H1 (cell line): ENCODE measurements around the gene SNX30. TPM values are rescaled to one million over a fixed set of nuclear protein-coding genes. Genes with fewer than 3 reads are reported as not detected.

Experiments used
- CTCF ChIA-PET: fragments of 300-600 bp; sonication (Branson Sonifier 250); formaldehyde crosslinking; loops from one replicate; lab custom pipeline; 2021; ENCODE audit not compliant: partially characterized antibody; lab: Charles Lee
- POLR2A ChIA-PET: fragments of 300-600 bp; sonication (Branson Sonifier 250); formaldehyde crosslinking; loops from one replicate; lab custom pipeline; 2021; ENCODE audit warnings: inconsistent platforms; ENCODE audit not compliant: partially characterized antibody; lab: Charles Lee
- DNase-seq, 2 experiments: peaks; one replicate each; pipeline versions ENCODE4 v3.0.0 to v3.0.0-alpha.2; 2010 to 2022; ENCODE audit warnings: low spot score in 2 of 2, low read depth in 1 of 2, mixed read lengths in 1 of 2
- FAIRE-seq: peaks from 2 replicates; lab custom pipeline; 2011; peaks lifted over from hg19 to GRCh38; lab: Jason Lieb, UNC
- H2AFZ ChIP-seq: 2 replicates; pipeline ENCODE4 v1.8.1; 2012; ENCODE audit warnings: low read length, inconsistent platforms
- H2AK5ac ChIP-seq: 2 replicates; pipeline ENCODE4 v1.6.1; 2013; ENCODE audit warnings: low read depth, low read length
- H2BK120ac ChIP-seq: replicated peaks from 2 replicates; pipeline ENCODE3; 2013; ENCODE audit warnings: low read depth, low read length, inconsistent platforms
- H2BK12ac ChIP-seq: 2 replicates; pipeline ENCODE4 v1.6.1; 2013; ENCODE audit warnings: low read depth, low read length
- H2BK15ac ChIP-seq: 2 replicates; pipeline ENCODE4 v1.6.1; 2013; ENCODE audit warnings: low read length
- H2BK20ac ChIP-seq: 2 replicates; pipeline ENCODE4 v1.6.1; 2013; ENCODE audit warnings: low read length
- H2BK5ac ChIP-seq: 2 replicates; pipeline ENCODE4 v1.6.1; 2013; ENCODE audit warnings: low read depth, low read length
- H3K14ac ChIP-seq: 2 replicates; pipeline ENCODE4 v1.6.1; 2013; ENCODE audit warnings: inconsistent platforms; ENCODE audit not compliant: insufficient read length
- H3K18ac ChIP-seq: 2 replicates; pipeline ENCODE4 v1.6.1; 2013; ENCODE audit warnings: low read length; ENCODE audit errors: extremely low read depth
- H3K23ac ChIP-seq: 2 replicates; pipeline ENCODE4 v1.6.1; 2013; ENCODE audit warnings: inconsistent platforms; ENCODE audit not compliant: insufficient read length
- H3K23me2 ChIP-seq: 2 replicates; pipeline ENCODE4 v1.6.1; 2013; ENCODE audit warnings: low read depth, low read length
- H3K27ac ChIP-seq: 2 replicates; pipeline ENCODE4 v1.6.1; 2011; ENCODE audit warnings: low read depth, low read length, inconsistent platforms
- H3K27me3 ChIP-seq, 4 experiments: replicated peaks in 1 of 4; 1 replicate in 1 of 4; 2 replicates in 3 of 4; pipeline versions ENCODE4 v1.6.1 to v1.8.1; 2011 to 2013; ENCODE audit warnings: low read length in 3 of 4, mild to moderate bottlenecking in 3 of 4, inconsistent platforms in 2 of 4, mixed read lengths in 2 of 4, moderate library complexity in 1 of 4; ENCODE audit not compliant: control insufficient read depth in 3 of 4, insufficient read depth in 3 of 4; ENCODE audit errors: extremely low read depth in 1 of 4
- H3K36me3 ChIP-seq, 4 experiments: 2 replicates each; pipeline versions ENCODE4 v1.6.1 to v1.8.1; 2011 to 2013; ENCODE audit warnings: mild to moderate bottlenecking in 4 of 4, low read length in 3 of 4, moderate library complexity in 2 of 4, control low read depth in 1 of 4, inconsistent platforms in 1 of 4; ENCODE audit not compliant: insufficient read depth in 4 of 4, control insufficient read depth in 2 of 4
- H3K4ac ChIP-seq: replicated peaks from 2 replicates; pipeline ENCODE3; 2013; ENCODE audit warnings: low read length, low read depth, mixed read lengths, inconsistent platforms; ENCODE audit not compliant: insufficient read length
- H3K4me1 ChIP-seq, 4 experiments: replicated peaks in 1 of 4; 1 replicate in 1 of 4; 2 replicates in 3 of 4; pipeline versions ENCODE4 v1.6.1 to v1.8.1; 2011 to 2013; ENCODE audit warnings: low read length in 3 of 4, inconsistent platforms in 2 of 4, mixed read lengths in 1 of 4; ENCODE audit not compliant: insufficient read depth in 4 of 4, control insufficient read depth in 3 of 4
- H3K4me2 ChIP-seq, 2 experiments: 2 replicates each; pipeline versions ENCODE4 v1.6.1 to v1.8.1; 2011 to 2013; ENCODE audit warnings: low read depth in 2 of 2, low read length in 2 of 2, control low read depth in 1 of 2, inconsistent platforms in 1 of 2, mild to moderate bottlenecking in 1 of 2; ENCODE audit not compliant: insufficient read depth in 1 of 2
- H3K4me3 ChIP-seq, 4 experiments: fragments of 200-600, 300-600 bp in 1 of 4; sonication (generic), shearing (Covaris generic), sonication (Bioruptor Twin) in 1 of 4; 2 replicates each; pipeline versions ENCODE4 v1.5.1 to v1.8.1; 2011 to 2016; ENCODE audit warnings: low read length in 4 of 4, low read depth in 3 of 4, control low read depth in 2 of 4, inconsistent platforms in 2 of 4, mild to moderate bottlenecking in 2 of 4, mixed read lengths in 1 of 4, moderate library complexity in 1 of 4; ENCODE audit not compliant: insufficient read depth in 2 of 4; ENCODE audit errors: extremely low read depth in 1 of 4
- H3K56ac ChIP-seq: replicated peaks from 2 replicates; pipeline ENCODE3; 2013; ENCODE audit warnings: low read depth, mild to moderate bottlenecking, mixed read lengths, low read length, inconsistent platforms; ENCODE audit not compliant: insufficient read length
- H3K79me1 ChIP-seq: 2 replicates; pipeline ENCODE4 v1.6.1; 2013; ENCODE audit warnings: low read depth, low read length, control low read depth
- H3K79me2 ChIP-seq, 2 experiments: 2 replicates each; pipeline versions ENCODE4 v1.6.1 to v1.8.1; 2012 to 2013; ENCODE audit warnings: low read length in 2 of 2, mild to moderate bottlenecking in 2 of 2, inconsistent platforms in 1 of 2; ENCODE audit not compliant: insufficient read depth in 2 of 2, control insufficient read depth in 1 of 2
- H3K9ac ChIP-seq, 4 experiments: replicated peaks in 1 of 4; 1 replicate in 1 of 4; 2 replicates in 3 of 4; pipeline versions ENCODE4 v1.6.1 to v1.8.1; 2011 to 2013; ENCODE audit warnings: low read depth in 3 of 4, low read length in 3 of 4, control low read depth in 2 of 4, mild to moderate bottlenecking in 2 of 4, moderate library complexity in 2 of 4, inconsistent platforms in 1 of 4; ENCODE audit errors: extremely low read depth in 1 of 4
- H3K9me3 ChIP-seq, 2 experiments: 2 replicates each; pipeline versions ENCODE4 v1.6.1 to v1.8.1; 2012 to 2013; ENCODE audit warnings: mild to moderate bottlenecking in 2 of 2, moderate library complexity in 2 of 2, control low read depth in 1 of 2, inconsistent platforms in 1 of 2, low read depth in 1 of 2, low read length in 1 of 2, mixed read lengths in 1 of 2; ENCODE audit not compliant: insufficient read depth in 2 of 2
- H4K20me1 ChIP-seq, 2 experiments: replicated peaks in 1 of 2; 2 replicates each; pipeline versions ENCODE3 to v1.8.1; 2011 to 2013; ENCODE audit warnings: inconsistent platforms in 2 of 2, low read length in 2 of 2, mild to moderate bottlenecking in 1 of 2; ENCODE audit not compliant: insufficient read depth in 2 of 2, control insufficient read depth in 1 of 2
- H4K5ac ChIP-seq: 2 replicates; pipeline ENCODE4 v1.6.1; 2013; ENCODE audit warnings: low read length, low read depth, mixed read lengths, inconsistent platforms; ENCODE audit not compliant: insufficient read length
- H4K8ac ChIP-seq: 2 replicates; pipeline ENCODE4 v1.8.0; 2013; ENCODE audit warnings: mild to moderate bottlenecking, moderate library complexity, low read length, inconsistent platforms; ENCODE audit not compliant: insufficient read depth; ENCODE audit errors: extremely low read depth
- H4K91ac ChIP-seq: replicated peaks from 2 replicates; pipeline ENCODE3; 2013; ENCODE audit warnings: low read length, mixed read lengths, inconsistent platforms; ENCODE audit not compliant: insufficient read length
- KDM1A ChIP-seq: fragments of 200-600, 300-600 bp; sonication (generic); IDR thresholded peaks from 2 replicates; pipeline ENCODE4 v1.7.1; 2016; ENCODE audit warnings: mild to moderate bottlenecking, low read length, borderline replicate concordance
- SUZ12 ChIP-seq: fragments of 200-600 bp; sonication (generic); IDR thresholded peaks from 2 replicates; pipeline ENCODE4 v1.6.1; 2012; ENCODE audit warnings: mild to moderate bottlenecking, inconsistent platforms, low read length, moderate library complexity, mixed read lengths
- TEAD4 ChIP-seq: IDR thresholded peaks from 2 replicates; pipeline ENCODE4 v1.6.1; 2012; ENCODE audit warnings: low read depth, low read length, inconsistent platforms, mixed read lengths
- WGBS, 2 experiments: shearing (Covaris generic) in 1 of 2; methylation state at CpG; one replicate each; pipeline versions ENCODE4 v1.1.6 to v1.1.7; 2013 to 2015; ENCODE audit warnings: low lambda C conversion rate in 2 of 2, mixed read lengths in 2 of 2, inconsistent platforms in 1 of 2, low coverage in 1 of 2, missing lambda C conversion rate in 1 of 2; ENCODE audit not compliant: insufficient replicate concordance in 2 of 2, insufficient coverage in 1 of 2, insufficient read length in 1 of 2; ENCODE audit errors: extremely low coverage in 1 of 2, missing lambda C conversion rate in 1 of 2; 5-methylcytosine and 5-hydroxymethylcytosine counted together
- polyA plus RNA-seq, 7 experiments: library from polyadenylated mRNA; depleted of rRNA in 3 of 7; stranded (reverse) in 5 of 7; unstranded in 2 of 7; fragments of >200 nt in 5 of 7; fragments of 200-250 nt in 2 of 7; gene quantifications; 1 replicate in 5 of 7; 2 replicates in 1 of 7; 4 replicates in 1 of 7; pipeline versions ENCODE4 v1.2.1 to v1.2.3, GENCODE V29; 2011 to 2013; ENCODE audit warnings: missing spikeins in 2 of 7, mixed read lengths in 2 of 7
- total RNA-seq: library from RNA; stranded (reverse); fragmentation: NEBNext Ultra II Directional; extraction: Animal tissue kit (Norgen Biotek cat#: 25700); gene quantifications from 2 replicates; pipeline ENCODE4 v1.2.1, GENCODE V29; 2021

SNX30 gene
- total and polyA plus RNA-seq, 2 of the 8 experiments (the other 6 are each of a cell fraction or from before 2014, with no cell fraction given): 4.0 to 12.2 TPM

DNA sequence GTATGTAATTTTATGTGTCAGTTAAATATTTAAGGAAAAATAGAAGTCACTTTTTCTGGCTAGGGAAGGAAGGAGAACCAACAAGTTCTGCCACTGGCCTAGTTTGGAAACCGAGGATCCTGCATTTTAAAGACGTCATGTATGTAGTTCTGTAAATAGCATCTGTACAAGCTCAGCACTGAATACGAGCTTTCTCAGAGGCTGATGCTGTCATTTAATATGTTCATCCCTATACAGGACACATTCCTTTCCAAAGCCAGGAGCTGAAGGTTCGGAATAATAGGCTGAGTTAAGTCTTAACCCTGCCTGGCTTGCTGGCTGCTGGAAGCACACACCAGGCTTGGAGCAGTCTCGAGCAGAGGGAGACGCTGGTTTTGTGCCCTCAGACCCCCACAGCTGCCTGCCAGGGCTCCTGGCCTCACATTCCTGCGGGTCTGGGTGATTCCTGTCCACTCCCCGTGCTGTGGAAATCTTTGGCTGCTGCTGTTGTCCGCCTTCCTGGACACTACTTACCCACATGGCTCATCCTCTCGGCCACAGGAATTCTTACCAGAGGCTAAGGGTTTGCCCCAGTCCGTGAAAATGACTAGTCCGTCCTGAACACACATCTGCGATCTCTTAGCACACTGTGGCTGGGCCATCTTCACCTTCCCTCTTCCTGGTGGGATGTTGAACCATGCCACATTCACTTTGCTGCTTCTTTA, 103.5 kb downstream of the SNX30 start:
- FAIRE-seq (no peak), DNase-seq (no peak)
- no peak overlapping the region for H2BK120ac ChIP-seq

More for the DNA sequence above, 103.5 kb downstream of the SNX30 start:
- ChIA-PET POLR2A (no interaction called here), CTCF (interaction anchor here (1.3 to 3.9 kb wide), 5 partner anchors 8 to 49 kb away, joined by 4 to 14 read pairs (median 11); no protein-coding TSS in a partner anchor)
- Histone ChIP-seq H4K5ac (no peak overlapping the region), H3K23ac (no peak overlapping the region), H3K4me2 (no peak overlapping the region), H2BK5ac (no peak overlapping the region), H3K27me3 (no peaks in the 10 kb centered on the region), H3K27ac (no peak overlapping the region), H4K91ac (no peak overlapping the region), H3K14ac (no peak overlapping the region), H3K79me2 (no peaks in the 10 kb centered on the region), H4K20me1 (peaks cover 0 to 5% of the 10 kb centered on the region in 2 experiments), H2AK5ac (no peak overlapping the region), H3K56ac (no peak overlapping the region), H4K8ac (no peak overlapping the region; the same call in 1 of the 2 replicates), H3K4me1 (peaks cover 0 to under 1% (median under 1%) of the 10 kb centered on the region in 4 experiments; a peak in 3 of 7 replicates), H3K9ac (no peak overlapping the region), H3K4ac (no peak overlapping the region), H3K36me3 (no peaks in the 10 kb centered on the region; a peak in 1 of 8 replicates), H3K4me3 (no peak overlapping the region), H2BK20ac (no peak overlapping the region), H3K9me3 (no peaks in the 10 kb centered on the region), H3K23me2 (no peaks in the 10 kb centered on the region; the same call in 1 of the 2 replicates), H3K79me1 (no peaks in the 10 kb centered on the region), H3K18ac (no peak overlapping the region), H2BK12ac (no peak overlapping the region), H2BK15ac (no peak overlapping the region), H2AFZ (no peak overlapping the region)
- no peak for TF ChIP-seq KDM1A
- no peak for TF ChIP-seq SUZ12
- TF ChIP-seq TEAD4: no peak
- WGBS, 2 experiments: 87% methylated on average over 13 of the region's 13 CpGs; no CpG with 5 or more reads in 1 of the 2 experiments
